Measurements from ENCODE around the gene TRIM71. TPM values are rescaled to one million over a fixed set of nuclear protein-coding genes. Genes with fewer than 3 reads are reported as not detected.

TRIM71 gene
- total RNA-seq, 1 donor from 2014 or later: 0.52 TPM

GRCh38 chr3:32831062-32831461 lies 13.3 kb downstream of the TRIM71 start:
- no peak overlapping the region for H3K27ac ChIP-seq (ENCODE audit: low read depth, low read length)
- no peak overlapping the region for H3K4me3 ChIP-seq (ENCODE audit: low read length in 3 of 3)
- H3K9ac ChIP-seq (ENCODE audit: low read depth in 1 of 3, low read length in 3 of 3): no peak overlapping the region
- H3K4me1 ChIP-seq (ENCODE audit: control insufficient read depth in 3 of 3, insufficient read depth in 3 of 3, low read length in 3 of 3): no peaks in the 10 kb centered on the region
- H3K9me3 ChIP-seq (ENCODE audit: control insufficient read depth in 3 of 3, low read length in 3 of 3): no peaks in the 10 kb centered on the region
- H3K36me3 ChIP-seq (ENCODE audit: control insufficient read depth in 3 of 3, insufficient read depth in 3 of 3, low read length in 3 of 3): no peaks in the 10 kb centered on the region
- peaks cover 0 to 9% (median 6%) of the 10 kb centered on the region in 3 donors for H3K27me3 ChIP-seq (ENCODE audit: control insufficient read depth in 3 of 3, insufficient read depth in 3 of 3, low read length in 3 of 3)

GRCh38 chr3:32831791-32832190 lies 14.0 kb downstream of the TRIM71 start:
- Histone ChIP-seq H3K9me3 (ENCODE audit: control insufficient read depth in 3 of 3, low read length in 3 of 3) (no peaks in the 10 kb centered on the region), H3K27ac (ENCODE audit: low read depth, low read length) (no peak overlapping the region), H3K4me1 (ENCODE audit: control insufficient read depth in 3 of 3, insufficient read depth in 3 of 3, low read length in 3 of 3) (no peaks in the 10 kb centered on the region), H3K36me3 (ENCODE audit: control insufficient read depth in 3 of 3, insufficient read depth in 3 of 3, low read length in 3 of 3) (no peaks in the 10 kb centered on the region), H3K27me3 (ENCODE audit: control insufficient read depth in 3 of 3, insufficient read depth in 3 of 3, low read length in 3 of 3) (peaks cover 0 to 10% (median 8%) of the 10 kb centered on the region in 3 donors), H3K9ac (ENCODE audit: low read depth in 1 of 3, low read length in 3 of 3) (no peak overlapping the region), H3K4me3 (ENCODE audit: low read length in 3 of 3) (no peak overlapping the region)

- no peak overlapping the region for H3K27ac ChIP-seq (ENCODE audit: low read depth, low read length)
- no peak overlapping the region for H3K9ac ChIP-seq (ENCODE audit: low read depth in 1 of 3, low read length in 3 of 3)
- peaks cover 0 to 10% (median 8%) of the 10 kb centered on the region in 3 donors for H3K27me3 ChIP-seq (ENCODE audit: control insufficient read depth in 3 of 3, insufficient read depth in 3 of 3, low read length in 3 of 3)
These were observed 14.4 kb downstream of the TRIM71 start for GRCh38 chr3:32832193-32832592.

GRCh38 chr3:32835049-32835371 lies 17.2 kb downstream of the TRIM71 start:
- no peaks in the 10 kb centered on the region for H3K9me3 ChIP-seq (ENCODE audit: control insufficient read depth in 3 of 3, low read length in 3 of 3)

More at GRCh38 chr3:32832193-32832592, 14.4 kb downstream of the TRIM71 start:
- no peaks in the 10 kb centered on the region for H3K4me1 ChIP-seq (ENCODE audit: control insufficient read depth in 3 of 3, insufficient read depth in 3 of 3, low read length in 3 of 3)
- no peaks in the 10 kb centered on the region for H3K36me3 ChIP-seq (ENCODE audit: control insufficient read depth in 3 of 3, insufficient read depth in 3 of 3, low read length in 3 of 3)
- no peak overlapping the region for H3K4me3 ChIP-seq (ENCODE audit: low read length in 3 of 3)
- H3K9me3 ChIP-seq (ENCODE audit: control insufficient read depth in 3 of 3, low read length in 3 of 3): no peaks in the 10 kb centered on the region

GRCh38 chr3:32835961-32836360 lies 18.2 kb downstream of the TRIM71 start:
- peaks cover 0 to 23% (median 14%) of the 10 kb centered on the region in 3 donors for H3K27me3 ChIP-seq (ENCODE audit: control insufficient read depth in 3 of 3, insufficient read depth in 3 of 3, low read length in 3 of 3)
- H3K9ac ChIP-seq (ENCODE audit: low read depth in 1 of 3, low read length in 3 of 3): no peak overlapping the region
- H3K27ac ChIP-seq (ENCODE audit: low read depth, low read length): no peak overlapping the region
- no peaks in the 10 kb centered on the region for H3K36me3 ChIP-seq (ENCODE audit: control insufficient read depth in 3 of 3, insufficient read depth in 3 of 3, low read length in 3 of 3)
- no peak overlapping the region for H3K4me3 ChIP-seq (ENCODE audit: low read length in 3 of 3)
- H3K4me1 ChIP-seq (ENCODE audit: control insufficient read depth in 3 of 3, insufficient read depth in 3 of 3, low read length in 3 of 3): no peaks in the 10 kb centered on the region
- no peaks in the 10 kb centered on the region for H3K9me3 ChIP-seq (ENCODE audit: control insufficient read depth in 3 of 3, low read length in 3 of 3)

More at GRCh38 chr3:32835049-32835371, 17.2 kb downstream of the TRIM71 start:
- peaks cover 0 to 23% (median 10%) of the 10 kb centered on the region in 3 donors for H3K27me3 ChIP-seq (ENCODE audit: control insufficient read depth in 3 of 3, insufficient read depth in 3 of 3, low read length in 3 of 3)
- no peaks in the 10 kb centered on the region for H3K4me1 ChIP-seq (ENCODE audit: control insufficient read depth in 3 of 3, insufficient read depth in 3 of 3, low read length in 3 of 3)
- no peak overlapping the region for H3K9ac ChIP-seq (ENCODE audit: low read depth in 1 of 3, low read length in 3 of 3)
- H3K27ac ChIP-seq (ENCODE audit: low read depth, low read length): no peak overlapping the region
- no peak overlapping the region for H3K4me3 ChIP-seq (ENCODE audit: low read length in 3 of 3)
- no peaks in the 10 kb centered on the region for H3K36me3 ChIP-seq (ENCODE audit: control insufficient read depth in 3 of 3, insufficient read depth in 3 of 3, low read length in 3 of 3)

- H3K4me3 ChIP-seq (ENCODE audit: low read length in 3 of 3): no peak overlapping the region
- H3K9me3 ChIP-seq (ENCODE audit: control insufficient read depth in 3 of 3, low read length in 3 of 3): no peaks in the 10 kb centered on the region
- peaks cover 0 to 23% (median 14%) of the 10 kb centered on the region in 3 donors for H3K27me3 ChIP-seq (ENCODE audit: control insufficient read depth in 3 of 3, insufficient read depth in 3 of 3, low read length in 3 of 3)
- H3K4me1 ChIP-seq (ENCODE audit: control insufficient read depth in 3 of 3, insufficient read depth in 3 of 3, low read length in 3 of 3): no peaks in the 10 kb centered on the region
- no peak overlapping the region for H3K27ac ChIP-seq (ENCODE audit: low read depth, low read length)
- H3K36me3 ChIP-seq (ENCODE audit: control insufficient read depth in 3 of 3, insufficient read depth in 3 of 3, low read length in 3 of 3): no peaks in the 10 kb centered on the region
- no peak overlapping the region for H3K9ac ChIP-seq (ENCODE audit: low read depth in 1 of 3, low read length in 3 of 3)
These were observed 18.8 kb downstream of the TRIM71 start for GRCh38 chr3:32836601-32837000.

- Histone ChIP-seq H3K36me3 (ENCODE audit: control insufficient read depth in 3 of 3, insufficient read depth in 3 of 3, low read length in 3 of 3) (no peaks in the 10 kb centered on the region), H3K4me1 (ENCODE audit: control insufficient read depth in 3 of 3, insufficient read depth in 3 of 3, low read length in 3 of 3) (no peaks in the 10 kb centered on the region), H3K27ac (ENCODE audit: low read depth, low read length) (no peak overlapping the region), H3K4me3 (ENCODE audit: low read length in 3 of 3) (no peak overlapping the region), H3K9me3 (ENCODE audit: control insufficient read depth in 3 of 3, low read length in 3 of 3) (no peaks in the 10 kb centered on the region), H3K27me3 (ENCODE audit: control insufficient read depth in 3 of 3, insufficient read depth in 3 of 3, low read length in 3 of 3) (peaks cover 0 to 23% (median 9%) of the 10 kb centered on the region in 3 donors), H3K9ac (ENCODE audit: low read depth in 1 of 3, low read length in 3 of 3) (no peak overlapping the region)
These were observed 19.6 kb downstream of the TRIM71 start for GRCh38 chr3:32837366-32837765.

GRCh38 chr3:32837789-32838188 lies 20.0 kb downstream of the TRIM71 start:
- Histone ChIP-seq H3K4me1 (ENCODE audit: control insufficient read depth in 3 of 3, insufficient read depth in 3 of 3, low read length in 3 of 3) (no peaks in the 10 kb centered on the region), H3K9ac (ENCODE audit: low read depth in 1 of 3, low read length in 3 of 3) (no peak overlapping the region), H3K9me3 (ENCODE audit: control insufficient read depth in 3 of 3, low read length in 3 of 3) (no peaks in the 10 kb centered on the region), H3K36me3 (ENCODE audit: control insufficient read depth in 3 of 3, insufficient read depth in 3 of 3, low read length in 3 of 3) (no peaks in the 10 kb centered on the region), H3K4me3 (ENCODE audit: low read length in 3 of 3) (no peak overlapping the region), H3K27me3 (ENCODE audit: control insufficient read depth in 3 of 3, insufficient read depth in 3 of 3, low read length in 3 of 3) (peaks cover 0 to 23% (median 8%) of the 10 kb centered on the region in 3 donors), H3K27ac (ENCODE audit: low read depth, low read length) (no peak overlapping the region)

- peaks cover 0 to 17% (median 8%) of the 10 kb centered on the region in 3 donors for H3K27me3 ChIP-seq (ENCODE audit: control insufficient read depth in 3 of 3, insufficient read depth in 3 of 3, low read length in 3 of 3)
- H3K36me3 ChIP-seq (ENCODE audit: control insufficient read depth in 3 of 3, insufficient read depth in 3 of 3, low read length in 3 of 3): no peaks in the 10 kb centered on the region
- H3K4me1 ChIP-seq (ENCODE audit: control insufficient read depth in 3 of 3, insufficient read depth in 3 of 3, low read length in 3 of 3): no peaks in the 10 kb centered on the region
- H3K9me3 ChIP-seq (ENCODE audit: control insufficient read depth in 3 of 3, low read length in 3 of 3): no peaks in the 10 kb centered on the region
- no peak overlapping the region for H3K9ac ChIP-seq (ENCODE audit: low read depth in 1 of 3, low read length in 3 of 3)
- no peak overlapping the region for H3K4me3 ChIP-seq (ENCODE audit: low read length in 3 of 3)
- no peak overlapping the region for H3K27ac ChIP-seq (ENCODE audit: low read depth, low read length)
These were observed 21.9 kb downstream of the TRIM71 start for GRCh38 chr3:32839714-32840085.

- Histone ChIP-seq H3K27me3 (ENCODE audit: control insufficient read depth in 3 of 3, insufficient read depth in 3 of 3, low read length in 3 of 3) (peaks cover 0 to 17% (median 8%) of the 10 kb centered on the region in 3 donors), H3K36me3 (ENCODE audit: control insufficient read depth in 3 of 3, insufficient read depth in 3 of 3, low read length in 3 of 3) (no peaks in the 10 kb centered on the region), H3K27ac (ENCODE audit: low read depth, low read length) (no peak overlapping the region), H3K4me3 (ENCODE audit: low read length in 3 of 3) (no peak overlapping the region), H3K9ac (ENCODE audit: low read depth in 1 of 3, low read length in 3 of 3) (no peak overlapping the region), H3K4me1 (ENCODE audit: control insufficient read depth in 3 of 3, insufficient read depth in 3 of 3, low read length in 3 of 3) (no peaks in the 10 kb centered on the region), H3K9me3 (ENCODE audit: control insufficient read depth in 3 of 3, low read length in 3 of 3) (no peaks in the 10 kb centered on the region)
These were observed 22.5 kb downstream of the TRIM71 start for GRCh38 chr3:32840086-32840841.

Data from skeletal muscle tissue (tissue), 4 donors.